Activated T-helper 1 cell treated with anti-CD3 and anti-CD28 coated beads, Interleukin-2, amount 50 U/mL, for 16 hours (primary cell): ENCODE results near the gene UQCC5.

Experiments
- DNase-seq, 2 donors: peaks; one replicate each; pipeline ENCODE4 v3.0.0-alpha.2; 2020; ENCODE audit warnings: low read depth in 1 of 2, low spot score in 1 of 2

UQCC5 gene

GRCh38 chr3:52532838-52533622, 3.4 kb upstream of the UQCC5 start:
- DNase-seq = no peak

DNA sequence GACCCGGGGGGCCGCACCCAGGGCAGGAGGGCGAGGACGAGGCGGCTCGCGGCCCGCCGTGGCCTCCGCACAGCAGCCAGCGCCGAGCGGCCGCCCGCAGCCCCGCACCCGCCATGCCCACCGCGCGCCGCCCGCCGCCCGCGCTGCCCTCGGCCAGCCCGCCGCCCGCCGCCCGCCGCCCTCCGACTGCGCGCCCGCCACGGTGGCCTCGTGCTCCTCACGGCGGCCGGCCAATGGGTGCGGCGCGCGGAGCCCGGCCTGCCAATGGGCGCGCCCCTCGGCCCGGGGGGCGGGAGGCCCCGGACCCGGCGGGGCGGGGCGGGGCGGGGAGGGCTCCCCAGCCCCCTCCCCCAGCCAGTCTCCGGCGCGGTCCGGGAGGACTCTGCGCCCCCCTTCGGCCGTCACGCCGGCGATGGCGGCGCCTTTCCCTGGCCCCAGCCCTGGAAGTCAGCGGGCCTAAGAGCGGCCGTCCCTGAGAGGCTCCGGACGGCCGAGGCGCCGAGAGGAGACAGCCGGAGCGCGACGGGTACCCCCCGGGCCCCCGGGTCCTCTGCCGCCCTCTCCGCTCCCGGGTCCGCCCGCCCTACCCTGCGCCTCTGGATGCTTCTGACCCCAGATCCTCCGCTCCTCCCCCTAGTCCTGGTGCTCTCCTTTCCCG, 2.7 kb upstream of the UQCC5 start, which contains the start of gene NT5DC2:
Gene NT5DC2, minus strand, starts transcription at position 235 of the 658 bp plus-strand sequence. Its CDS starts 120 bp downstream, at position 115.
- DNase-seq = peak in 1 of 2 donors; percentile 65

DNA sequence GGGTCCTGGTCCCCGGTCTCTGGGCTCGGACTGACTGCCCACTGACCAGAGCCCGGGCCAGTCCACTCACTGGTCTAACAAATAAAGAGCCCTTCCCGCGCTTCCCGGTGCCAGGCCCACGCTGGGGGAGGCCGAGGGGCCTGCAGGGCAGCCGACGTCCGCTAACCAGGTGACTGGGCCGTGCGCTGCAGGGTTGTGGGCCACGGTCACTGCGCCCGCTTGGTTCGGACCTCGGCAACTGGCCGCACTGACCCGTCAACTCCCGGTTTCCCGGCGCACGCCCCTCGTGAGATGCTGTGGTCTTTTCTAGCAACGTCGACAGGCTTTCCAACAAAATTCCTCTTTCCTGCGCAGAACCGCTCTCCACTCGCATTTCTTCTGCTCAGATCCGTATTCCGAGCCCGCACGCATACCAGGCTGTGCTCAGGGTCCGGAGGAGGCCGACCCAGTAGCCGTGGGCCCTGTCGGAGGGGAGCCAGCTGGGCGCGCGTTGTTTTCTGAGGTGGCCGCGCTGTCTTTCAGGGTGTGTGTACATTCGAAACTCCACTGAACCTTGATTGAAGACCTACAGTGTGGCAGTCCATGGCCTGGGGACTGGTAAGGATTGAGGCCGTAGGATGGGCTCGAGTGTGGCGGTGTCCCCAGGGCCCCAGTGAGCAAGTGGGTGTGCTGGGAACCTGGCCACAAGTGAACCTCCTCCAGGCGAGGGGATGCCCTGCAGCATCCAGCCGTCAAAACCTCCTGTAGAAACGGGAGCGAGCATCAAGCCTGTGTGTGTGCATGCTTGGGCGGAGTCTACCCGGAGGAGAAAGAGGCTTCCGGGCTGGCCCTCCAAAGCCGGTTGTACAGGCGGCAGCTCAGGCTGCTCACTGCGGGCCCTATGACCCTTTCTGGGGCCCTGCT, 1.9 kb upstream of the UQCC5 start:
- no peak for DNase-seq

- no peak for DNase-seq
Observed at GRCh38 chr3:52535411-52536111, 844 bp upstream of the UQCC5 start.

DNA sequence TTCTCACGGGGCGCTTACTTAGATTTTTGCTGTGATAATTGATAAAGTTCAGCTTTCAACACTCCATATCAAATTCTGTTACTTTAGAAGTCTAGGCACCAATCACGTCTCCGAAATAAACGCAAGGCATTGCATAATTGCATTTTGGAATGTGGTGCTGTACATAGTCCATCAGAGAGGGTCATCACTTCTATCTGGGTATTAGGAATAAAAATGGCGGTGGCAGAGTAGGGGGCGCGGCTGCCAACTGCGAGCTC, 365 bp upstream of the UQCC5 start:
- no peak for DNase-seq

GRCh38 chr3:52537165-52537620, 788 bp downstream of the UQCC5 start:
- DNase-seq = no peak

GRCh38 chr3:52537726-52538421, 1.5 kb downstream of the UQCC5 start:
- DNase-seq = no peak

- no peak for DNase-seq
Observed at GRCh38 chr3:52539010-52539653, 2.7 kb downstream of the UQCC5 start.

DNA sequence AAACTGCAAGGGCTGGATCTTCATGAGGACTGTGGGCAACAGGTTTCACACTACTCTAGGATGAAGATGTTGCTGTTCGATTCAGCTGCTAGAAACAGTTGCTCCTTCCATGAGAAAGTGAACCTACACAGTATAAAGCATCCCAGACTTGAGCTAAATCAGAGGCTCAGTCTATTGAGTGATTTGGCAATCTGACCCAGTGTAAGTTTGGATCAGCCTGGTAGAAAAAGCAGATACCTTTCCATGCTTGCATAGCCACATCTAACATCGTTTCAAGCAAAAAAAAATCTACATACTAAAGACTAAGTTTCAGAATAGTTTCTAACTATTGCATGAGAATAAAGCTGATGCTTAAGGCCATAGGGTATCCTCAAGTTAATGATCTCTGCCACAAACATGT, 4.6 kb downstream of the UQCC5 start:
- no peak for DNase-seq

- DNase-seq = no peak
Observed at GRCh38 chr3:52544937-52545336, 8.5 kb downstream of the UQCC5 start.

GRCh38 chr3:52546111-52546901, 9.9 kb downstream of the UQCC5 start:
- DNase-seq = no peak

DNA sequence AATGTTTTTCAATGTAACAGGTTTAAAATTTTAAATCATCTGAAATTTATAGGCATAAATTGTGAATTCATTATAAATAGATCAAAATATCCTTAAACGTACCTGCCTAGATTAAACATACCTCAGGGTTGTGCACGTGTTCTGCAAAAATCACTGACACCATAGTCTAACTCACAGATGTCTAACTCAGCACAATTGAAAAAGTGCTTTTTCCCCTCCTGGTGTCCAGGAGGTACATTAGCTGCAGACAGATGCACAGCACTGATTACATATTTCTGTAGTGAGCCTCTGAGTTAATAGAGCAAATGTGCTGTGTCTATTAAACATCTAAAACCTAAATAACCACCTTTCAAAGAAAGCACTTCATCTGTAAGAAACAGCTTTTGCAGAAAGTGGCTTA, 10.7 kb downstream of the UQCC5 start:
- no peak for DNase-seq

DNA sequence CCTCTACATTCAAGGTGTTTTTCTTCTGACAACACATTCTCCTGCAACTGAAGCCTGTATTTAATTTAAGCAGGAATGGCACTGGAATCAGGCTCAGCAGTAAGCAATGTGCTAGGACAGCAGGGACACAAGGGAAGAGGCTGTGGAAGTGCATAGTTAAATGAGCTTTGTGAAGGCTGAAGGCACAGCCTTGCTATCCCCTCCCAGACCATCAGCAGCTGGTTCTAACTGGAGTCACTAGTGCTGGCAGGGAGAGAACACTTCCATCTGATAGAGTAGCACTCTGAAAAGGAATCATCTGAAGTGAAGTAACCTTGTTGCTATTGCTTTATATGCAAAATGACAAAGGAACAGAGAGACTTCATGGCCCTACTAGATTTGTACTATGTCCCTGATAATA, 14.7 kb downstream of the UQCC5 start:
- DNase-seq = no peak

DNA sequence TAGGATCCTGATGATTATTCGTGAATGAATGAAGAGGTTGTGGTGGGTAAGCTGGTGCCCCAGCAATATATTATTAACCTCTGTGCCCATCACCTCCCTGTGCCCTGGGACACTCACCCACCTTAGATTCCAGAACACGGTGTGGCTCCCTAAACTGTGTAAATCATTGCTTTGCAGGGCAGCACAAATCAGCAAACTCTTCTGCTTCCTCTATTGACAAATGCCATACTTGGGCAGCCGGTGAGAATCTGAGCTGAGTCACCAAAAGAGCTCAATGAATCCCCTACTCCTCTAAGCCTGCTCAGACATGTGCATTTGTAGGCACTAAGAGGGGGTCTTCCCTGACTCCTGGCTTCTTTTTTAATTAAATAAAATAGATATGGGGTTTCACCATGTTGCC, 15.7 kb downstream of the UQCC5 start:
- DNase-seq = no peak

GRCh38 chr3:52554026-52554755, 17.8 kb downstream of the UQCC5 start:
- DNase-seq = no peak

GRCh38 chr3:52555056-52555455, 18.7 kb downstream of the UQCC5 start:
- DNase-seq = no peak

GRCh38 chr3:52557011-52557960, 20.9 kb downstream of the UQCC5 start:
- no peak for DNase-seq
